ENCODE data around the gene SLC16A3. TPM values are rescaled to one million over a fixed set of nuclear protein-coding genes. Genes with fewer than 3 reads are reported as not detected.

The SLC16A3 gene
- total and polyA plus RNA-seq, 4 donors, result 1.1 to 10.5 (median 8.8) TPM

DNA sequence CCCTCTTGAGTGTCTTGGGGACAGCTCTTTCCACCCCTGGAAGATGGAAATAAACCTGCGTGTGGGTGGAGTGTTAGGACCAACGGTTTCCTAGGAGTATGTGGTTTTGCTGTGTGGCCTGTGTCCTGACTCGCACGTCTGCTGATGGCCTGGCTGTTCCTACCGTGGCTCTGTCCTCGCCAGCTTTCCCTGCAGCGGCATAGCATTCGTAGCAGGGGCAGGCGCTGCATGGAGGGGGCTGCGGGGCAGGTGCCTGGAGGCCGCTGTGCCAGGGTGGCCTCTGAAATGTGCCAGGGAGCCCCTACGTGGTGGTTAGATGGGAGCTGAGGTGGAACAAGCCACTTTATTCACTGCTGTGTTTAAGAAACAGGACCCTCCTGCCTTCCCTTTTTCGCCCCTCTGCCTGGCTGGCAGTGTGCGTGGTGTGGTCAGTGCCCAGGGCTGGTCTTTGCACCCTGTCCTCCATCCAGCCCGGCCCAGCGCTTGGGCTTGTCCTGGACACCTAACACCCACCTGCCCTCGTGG, 10.6 kb downstream of the SLC16A3 start:
- no peak overlapping the region for H3K4me3 ChIP-seq (ENCODE audit: low read depth in 1 of 3, low read length in 3 of 3)
- H3K9me3 ChIP-seq (ENCODE audit: control insufficient read depth in 4 of 4, low read length in 3 of 4), result no peaks in the 10 kb centered on the region
- WGBS, result 62% methylated on average over 17 of the region's 17 CpGs
- DNase-seq (ENCODE audit: low spot score), result no peak
- H3K27ac ChIP-seq (ENCODE audit: low read depth in 1 of 2, low read length in 2 of 2), result peak overlapping the region; percentile 88
- peaks cover 38 to 73% (median 54%) of the 10 kb centered on the region in 4 donors for H3K4me1 ChIP-seq (ENCODE audit: control insufficient read depth in 4 of 4, insufficient read depth in 4 of 4, low read length in 3 of 4)
- no peaks in the 10 kb centered on the region for H3K27me3 ChIP-seq (ENCODE audit: control insufficient read depth in 4 of 4, insufficient read depth in 4 of 4, low read length in 3 of 4)
- TF ChIP-seq HNF4A (conservative IDR thresholded peaks at IDR 0.05) (peak in 1 of 2 donors; percentile 79), RXRA (IDR thresholded peaks at IDR 0.05) (peak in 1 of 2 donors; percentile 61), SP1 (IDR thresholded peaks at IDR 0.05) (no peak), NR2F2 (IDR thresholded peaks at IDR 0.05) (no peak)
- H3K36me3 ChIP-seq (ENCODE audit: control insufficient read depth in 4 of 4, insufficient read depth in 3 of 4, low read depth in 1 of 4, low read length in 3 of 4), result peaks cover 5 to 10% (median 8%) of the 10 kb centered on the region in 4 donors
- H3K9ac ChIP-seq (ENCODE audit: low read depth in 1 of 2, low read length in 2 of 2), result no peak overlapping the region

GRCh38 chr17:82239926-82240505, 11.2 kb downstream of the SLC16A3 start:
- peaks cover 7 to 14% (median 13%) of the 10 kb centered on the region in 4 donors for H3K36me3 ChIP-seq (ENCODE audit: control insufficient read depth in 4 of 4, insufficient read depth in 3 of 4, low read depth in 1 of 4, low read length in 3 of 4)
- H3K27ac ChIP-seq (ENCODE audit: low read depth in 1 of 2, low read length in 2 of 2), result peak overlapping the region; percentile 88
- 52% methylated on average over 22 of the region's 22 CpGs for WGBS
- TF ChIP-seq MAX (IDR thresholded peaks at IDR 0.05), result no peak
- no peak for TF ChIP-seq TAF1 (conservative IDR thresholded peaks at IDR 0.05)
- peak; percentile 50 to 75 for TF ChIP-seq RXRA (IDR thresholded peaks at IDR 0.05)
- TF ChIP-seq JUND (IDR thresholded peaks at IDR 0.05), result no peak
- peak in 1 of 2 donors; percentile 32 for TF ChIP-seq RAD21 (IDR thresholded peaks at IDR 0.05)
- peak; percentile 32 for TF ChIP-seq YY1 (IDR thresholded peaks at IDR 0.05)
- TF ChIP-seq NR2F2 (IDR thresholded peaks at IDR 0.05), result no peak
- TF ChIP-seq SP1 (IDR thresholded peaks at IDR 0.05), result peak; percentile 71
- TF ChIP-seq, protein P1, sequence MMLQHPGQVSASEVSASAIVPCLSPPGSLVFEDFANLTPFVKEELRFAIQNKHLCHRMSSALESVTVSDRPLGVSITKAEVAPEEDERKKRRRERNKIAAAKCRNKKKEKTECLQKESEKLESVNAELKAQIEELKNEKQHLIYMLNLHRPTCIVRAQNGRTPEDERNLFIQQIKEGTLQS (IDR thresholded peaks at IDR 0.05), result no peak
- TF ChIP-seq, protein P2, sequence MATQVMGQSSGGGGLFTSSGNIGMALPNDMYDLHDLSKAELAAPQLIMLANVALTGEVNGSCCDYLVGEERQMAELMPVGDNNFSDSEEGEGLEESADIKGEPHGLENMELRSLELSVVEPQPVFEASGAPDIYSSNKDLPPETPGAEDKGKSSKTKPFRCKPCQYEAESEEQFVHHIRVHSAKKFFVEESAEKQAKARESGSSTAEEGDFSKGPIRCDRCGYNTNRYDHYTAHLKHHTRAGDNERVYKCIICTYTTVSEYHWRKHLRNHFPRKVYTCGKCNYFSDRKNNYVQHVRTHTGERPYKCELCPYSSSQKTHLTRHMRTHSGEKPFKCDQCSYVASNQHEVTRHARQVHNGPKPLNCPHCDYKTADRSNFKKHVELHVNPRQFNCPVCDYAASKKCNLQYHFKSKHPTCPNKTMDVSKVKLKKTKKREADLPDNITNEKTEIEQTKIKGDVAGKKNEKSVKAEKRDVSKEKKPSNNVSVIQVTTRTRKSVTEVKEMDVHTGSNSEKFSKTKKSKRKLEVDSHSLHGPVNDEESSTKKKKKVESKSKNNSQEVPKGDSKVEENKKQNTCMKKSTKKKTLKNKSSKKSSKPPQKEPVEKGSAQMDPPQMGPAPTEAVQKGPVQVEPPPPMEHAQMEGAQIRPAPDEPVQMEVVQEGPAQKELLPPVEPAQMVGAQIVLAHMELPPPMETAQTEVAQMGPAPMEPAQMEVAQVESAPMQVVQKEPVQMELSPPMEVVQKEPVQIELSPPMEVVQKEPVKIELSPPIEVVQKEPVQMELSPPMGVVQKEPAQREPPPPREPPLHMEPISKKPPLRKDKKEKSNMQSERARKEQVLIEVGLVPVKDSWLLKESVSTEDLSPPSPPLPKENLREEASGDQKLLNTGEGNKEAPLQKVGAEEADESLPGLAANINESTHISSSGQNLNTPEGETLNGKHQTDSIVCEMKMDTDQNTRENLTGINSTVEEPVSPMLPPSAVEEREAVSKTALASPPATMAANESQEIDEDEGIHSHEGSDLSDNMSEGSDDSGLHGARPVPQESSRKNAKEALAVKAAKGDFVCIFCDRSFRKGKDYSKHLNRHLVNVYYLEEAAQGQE (IDR thresholded peaks at IDR 0.05), result peak; percentile 49
- TF ChIP-seq EGR1 (IDR thresholded peaks at IDR 0.05; ENCODE audit: low read depth in 2 of 2), result no peak
- TF ChIP-seq FOXA1 (IDR thresholded peaks at IDR 0.05), result no peak
- TF ChIP-seq HNF4A (conservative IDR thresholded peaks at IDR 0.05), result peak; percentile 6 to 60
- TF ChIP-seq ZBTB33 (IDR thresholded peaks at IDR 0.05), result no peak
- TF ChIP-seq, protein P3, sequence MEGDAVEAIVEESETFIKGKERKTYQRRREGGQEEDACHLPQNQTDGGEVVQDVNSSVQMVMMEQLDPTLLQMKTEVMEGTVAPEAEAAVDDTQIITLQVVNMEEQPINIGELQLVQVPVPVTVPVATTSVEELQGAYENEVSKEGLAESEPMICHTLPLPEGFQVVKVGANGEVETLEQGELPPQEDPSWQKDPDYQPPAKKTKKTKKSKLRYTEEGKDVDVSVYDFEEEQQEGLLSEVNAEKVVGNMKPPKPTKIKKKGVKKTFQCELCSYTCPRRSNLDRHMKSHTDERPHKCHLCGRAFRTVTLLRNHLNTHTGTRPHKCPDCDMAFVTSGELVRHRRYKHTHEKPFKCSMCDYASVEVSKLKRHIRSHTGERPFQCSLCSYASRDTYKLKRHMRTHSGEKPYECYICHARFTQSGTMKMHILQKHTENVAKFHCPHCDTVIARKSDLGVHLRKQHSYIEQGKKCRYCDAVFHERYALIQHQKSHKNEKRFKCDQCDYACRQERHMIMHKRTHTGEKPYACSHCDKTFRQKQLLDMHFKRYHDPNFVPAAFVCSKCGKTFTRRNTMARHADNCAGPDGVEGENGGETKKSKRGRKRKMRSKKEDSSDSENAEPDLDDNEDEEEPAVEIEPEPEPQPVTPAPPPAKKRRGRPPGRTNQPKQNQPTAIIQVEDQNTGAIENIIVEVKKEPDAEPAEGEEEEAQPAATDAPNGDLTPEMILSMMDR (IDR thresholded peaks at IDR 0.05; ENCODE audit: low read depth, low read length, missing input control), result no peak
- TF ChIP-seq HNF4G (IDR thresholded peaks at IDR 0.05), result no peak
- H3K27me3 ChIP-seq (ENCODE audit: control insufficient read depth in 4 of 4, insufficient read depth in 4 of 4, low read length in 3 of 4), result no peaks in the 10 kb centered on the region
- H3K4me3 ChIP-seq (ENCODE audit: low read depth in 1 of 3, low read length in 3 of 3), result no peak overlapping the region
- no peak overlapping the region for H3K9ac ChIP-seq (ENCODE audit: low read depth in 1 of 2, low read length in 2 of 2)
- peaks cover 38 to 73% (median 54%) of the 10 kb centered on the region in 4 donors for H3K4me1 ChIP-seq (ENCODE audit: control insufficient read depth in 4 of 4, insufficient read depth in 4 of 4, low read length in 3 of 4)
- DNase-seq (ENCODE audit: low spot score), result no peak
- H3K9me3 ChIP-seq (ENCODE audit: control insufficient read depth in 4 of 4, low read length in 3 of 4), result no peaks in the 10 kb centered on the region
